GM19397 (cell line): ENCODE results near the gene PTH1R.

Source experiments
- ATAC-seq: cut with Tn5 transposase; IDR thresholded peaks from one replicate; pipeline ENCODE4 v1.9.1; 2021; ENCODE audit warnings: mild to moderate bottlenecking, moderate library complexity; ENCODE audit not compliant: unreplicated experiment

The PTH1R gene

GRCh38 chr3:46897829-46898320 is 20.4 kb downstream of the PTH1R start:
- no peak for ATAC-seq

- no peak for ATAC-seq
Observed at GRCh38 chr3:46898321-46899150, 21.0 kb downstream of the PTH1R start.

GRCh38 chr3:46899151-46900006 is 21.9 kb downstream of the PTH1R start:
- ATAC-seq = no peak

- no peak for ATAC-seq
Observed at GRCh38 chr3:46900007-46900292, 22.4 kb downstream of the PTH1R start.

GRCh38 chr3:46900356-46900755 is 22.8 kb downstream of the PTH1R start:
- no peak for ATAC-seq

GRCh38 chr3:46901061-46901460 is 23.5 kb downstream of the PTH1R start:
- no peak for ATAC-seq

- ATAC-seq = no peak
Observed at GRCh38 chr3:46901591-46902187, 24.2 kb downstream of the PTH1R start.

GRCh38 chr3:46902188-46902631 is 24.7 kb downstream of the PTH1R start:
- ATAC-seq = no peak

- ATAC-seq = no peak
Observed at GRCh38 chr3:46903341-46904302, 26.1 kb downstream of the PTH1R start.

GRCh38 chr3:46904303-46905212 is 27.0 kb downstream of the PTH1R start:
- ATAC-seq = no peak

GRCh38 chr3:46905213-46905560 is 27.7 kb downstream of the PTH1R start:
- no peak for ATAC-seq

GRCh38 chr3:46905661-46906451 is 28.3 kb downstream of the PTH1R start:
- no peak for ATAC-seq

GRCh38 chr3:46906471-46907058 is 29.0 kb downstream of the PTH1R start:
- no peak for ATAC-seq

- ATAC-seq = no peak
Observed at GRCh38 chr3:46907271-46907670, 29.8 kb downstream of the PTH1R start.

- no peak for ATAC-seq
Observed at GRCh38 chr3:46907960-46908293, 30.4 kb downstream of the PTH1R start.

GRCh38 chr3:46908294-46908985 is 30.9 kb downstream of the PTH1R start:
- ATAC-seq = no peak

GRCh38 chr3:46908986-46909534 is 31.5 kb downstream of the PTH1R start:
- no peak for ATAC-seq
